ENCODE measurements around the gene COL11A2. TPM values are rescaled to one million over a fixed set of nuclear protein-coding genes. Genes with fewer than 3 reads are reported as not detected.
A peak's percentile ranks its signal among the peaks of the same experiment; 100 is the strongest.
"Not testable (repeated sequence)": the region's sequence is repeated elsewhere in the genome, so short reads cannot be mapped to it uniquely, and the experiment has no call there.

The COL11A2 gene
- total RNA-seq, result under 1 TPM; 0.48 to 0.98 (median 0.60) TPM

GRCh38 chr6:33192105-33192646, at the start of gene COL11A2:
TSS of gene COL11A2 (minus strand) at chr6:33192467. CDS start at chr6:33192240, 227 bp downstream.
- H3K9me3 Mint-ChIP-seq, result no peaks in the 10 kb centered on the region
- H3K4me3 Mint-ChIP-seq, result peak within 1 kb of the TSS; percentile 75
- ATAC-seq (peak; percentile 39 to 54), DNase-seq (peak; percentile 32)
- H3K27me3 Mint-ChIP-seq (ENCODE audit: low read depth), result peaks cover 29% of the 10 kb centered on the region
- H3K36me3 Mint-ChIP-seq (ENCODE audit: insufficient read depth), result peaks cover 23% of the 10 kb centered on the region
- H3K4me1 Mint-ChIP-seq (ENCODE audit: low read depth), result peaks cover 18% of the 10 kb centered on the region

GRCh38 chr6:33241968-33242367, 49.7 kb upstream of the COL11A2 start:
- peaks cover 4% of the 10 kb centered on the region for H3K27me3 Mint-ChIP-seq (ENCODE audit: low read depth)
- no peaks in the 10 kb centered on the region for H3K9me3 Mint-ChIP-seq
- ATAC-seq (peak; percentile 90 to 96), DNase-seq (no peak)
- no peak overlapping the region for H3K4me3 Mint-ChIP-seq
- peaks cover 10% of the 10 kb centered on the region for H3K4me1 Mint-ChIP-seq (ENCODE audit: low read depth)
- H3K36me3 Mint-ChIP-seq (ENCODE audit: insufficient read depth), result no peaks in the 10 kb centered on the region

- Mint-ChIP-seq H3K27me3 (ENCODE audit: low read depth) (peaks cover 21% of the 10 kb centered on the region), H3K4me3 (no peak overlapping the region), H3K4me1 (ENCODE audit: low read depth) (peaks cover 10% of the 10 kb centered on the region), H3K9me3 (no peaks in the 10 kb centered on the region), H3K36me3 (ENCODE audit: insufficient read depth) (no peaks in the 10 kb centered on the region)
- DNase-seq (no peak), ATAC-seq (no peak)
Observed at GRCh38 chr6:33237741-33238140, 45.5 kb upstream of the COL11A2 start.

GRCh38 chr6:33236852-33237251, 44.6 kb upstream of the COL11A2 start:
- peaks cover 26% of the 10 kb centered on the region for H3K27me3 Mint-ChIP-seq (ENCODE audit: low read depth)

GRCh38 chr6:33236328-33236727, 44.1 kb upstream of the COL11A2 start:
- DNase-seq (no peak), ATAC-seq (no peak)
- H3K4me1 Mint-ChIP-seq (ENCODE audit: low read depth), result no peaks in the 10 kb centered on the region
- H3K9me3 Mint-ChIP-seq, result no peaks in the 10 kb centered on the region
- no peaks in the 10 kb centered on the region for H3K36me3 Mint-ChIP-seq (ENCODE audit: insufficient read depth)
- peaks cover 31% of the 10 kb centered on the region for H3K27me3 Mint-ChIP-seq (ENCODE audit: low read depth)
- H3K4me3 Mint-ChIP-seq, result no peak overlapping the region

More at GRCh38 chr6:33236852-33237251, 44.6 kb upstream of the COL11A2 start:
- DNase-seq (no peak), ATAC-seq (no peak)
- Mint-ChIP-seq H3K4me1 (ENCODE audit: low read depth) (peaks cover 4% of the 10 kb centered on the region), H3K36me3 (ENCODE audit: insufficient read depth) (no peaks in the 10 kb centered on the region), H3K4me3 (no peak overlapping the region), H3K9me3 (no peaks in the 10 kb centered on the region)

- Mint-ChIP-seq H3K4me1 (ENCODE audit: low read depth) (no peaks in the 10 kb centered on the region), H3K36me3 (ENCODE audit: insufficient read depth) (no peaks in the 10 kb centered on the region), H3K9me3 (no peaks in the 10 kb centered on the region), H3K27me3 (ENCODE audit: low read depth) (peaks cover 33% of the 10 kb centered on the region), H3K4me3 (no peak overlapping the region)
- ATAC-seq (no peak), DNase-seq (no peak)
Observed at GRCh38 chr6:33235221-33235634, 43.0 kb upstream of the COL11A2 start.

- H3K4me1 Mint-ChIP-seq (ENCODE audit: low read depth); H3K36me3 Mint-ChIP-seq (ENCODE audit: insufficient read depth); ATAC-seq; H3K9me3 Mint-ChIP-seq; DNase-seq; H3K4me3 Mint-ChIP-seq: not testable (repeated sequence)
- peaks cover 29% of the 10 kb centered on the region for H3K27me3 Mint-ChIP-seq (ENCODE audit: low read depth)
Observed at GRCh38 chr6:33226503-33227120, 34.3 kb upstream of the COL11A2 start.

- DNase-seq (no peak), ATAC-seq (no peak)
- Mint-ChIP-seq H3K27me3 (ENCODE audit: low read depth) (peaks cover 48% of the 10 kb centered on the region), H3K4me1 (ENCODE audit: low read depth) (peaks cover 16% of the 10 kb centered on the region), H3K9me3 (no peaks in the 10 kb centered on the region), H3K4me3 (no peak overlapping the region), H3K36me3 (ENCODE audit: insufficient read depth) (no peaks in the 10 kb centered on the region)
Observed at GRCh38 chr6:33217681-33218080, 25.4 kb upstream of the COL11A2 start.

- Mint-ChIP-seq H3K27me3 (ENCODE audit: low read depth) (peaks cover 43% of the 10 kb centered on the region), H3K4me3 (no peak overlapping the region), H3K9me3 (no peaks in the 10 kb centered on the region), H3K36me3 (ENCODE audit: insufficient read depth) (no peaks in the 10 kb centered on the region), H3K4me1 (ENCODE audit: low read depth) (peaks cover 19% of the 10 kb centered on the region)
- DNase-seq (no peak), ATAC-seq (no peak)
Observed at GRCh38 chr6:33217246-33217645, 25.0 kb upstream of the COL11A2 start.

- H3K27me3 Mint-ChIP-seq (ENCODE audit: low read depth), result peaks cover 38% of the 10 kb centered on the region
- H3K9me3 Mint-ChIP-seq, result no peaks in the 10 kb centered on the region
- H3K36me3 Mint-ChIP-seq (ENCODE audit: insufficient read depth), result peaks cover 2% of the 10 kb centered on the region
- DNase-seq (no peak), ATAC-seq (no peak)
- H3K4me1 Mint-ChIP-seq (ENCODE audit: low read depth), result peaks cover 21% of the 10 kb centered on the region
- no peak overlapping the region for H3K4me3 Mint-ChIP-seq
Observed at GRCh38 chr6:33216117-33216649, 23.9 kb upstream of the COL11A2 start.

GRCh38 chr6:33215271-33216116, 23.2 kb upstream of the COL11A2 start:
- H3K4me1 Mint-ChIP-seq (ENCODE audit: low read depth), result peaks cover 21% of the 10 kb centered on the region
- DNase-seq (no peak), ATAC-seq (no peak)
- no peaks in the 10 kb centered on the region for H3K9me3 Mint-ChIP-seq
- H3K36me3 Mint-ChIP-seq (ENCODE audit: insufficient read depth), result peaks cover 8% of the 10 kb centered on the region
- peaks cover 37% of the 10 kb centered on the region for H3K27me3 Mint-ChIP-seq (ENCODE audit: low read depth)
- H3K4me3 Mint-ChIP-seq, result no peak overlapping the region

GRCh38 chr6:33213989-33214335, 21.7 kb upstream of the COL11A2 start:
- Mint-ChIP-seq H3K9me3 (no peaks in the 10 kb centered on the region), H3K36me3 (ENCODE audit: insufficient read depth) (peaks cover 20% of the 10 kb centered on the region), H3K4me3 (peak overlapping the region; percentile 72), H3K27me3 (ENCODE audit: low read depth) (peaks cover 27% of the 10 kb centered on the region), H3K4me1 (ENCODE audit: low read depth) (peaks cover 30% of the 10 kb centered on the region)
- DNase-seq (no peak), ATAC-seq (peak in 1 of 2 donors; percentile 2)

GRCh38 chr6:33213166-33213988, 21.1 kb upstream of the COL11A2 start:
- no peak for DNase-seq
- H3K4me1 Mint-ChIP-seq (ENCODE audit: low read depth), result peaks cover 33% of the 10 kb centered on the region
- H3K9me3 Mint-ChIP-seq, result no peaks in the 10 kb centered on the region
- ATAC-seq, result peak; percentile 27 to 42
- peak overlapping the region; percentile 72 for H3K4me3 Mint-ChIP-seq
- H3K36me3 Mint-ChIP-seq (ENCODE audit: insufficient read depth), result peaks cover 20% of the 10 kb centered on the region
- H3K27me3 Mint-ChIP-seq (ENCODE audit: low read depth), result peaks cover 22% of the 10 kb centered on the region

- H3K4me1 Mint-ChIP-seq (ENCODE audit: low read depth), result peaks cover 34% of the 10 kb centered on the region
- DNase-seq (no peak), ATAC-seq (no peak)
Observed at GRCh38 chr6:33212857-33213165, 20.5 kb upstream of the COL11A2 start.

More at GRCh38 chr6:33212857-33213165, 20.5 kb upstream of the COL11A2 start:
- H3K27me3 Mint-ChIP-seq (ENCODE audit: low read depth), result peaks cover 17% of the 10 kb centered on the region
- no peaks in the 10 kb centered on the region for H3K9me3 Mint-ChIP-seq
- peaks cover 20% of the 10 kb centered on the region for H3K36me3 Mint-ChIP-seq (ENCODE audit: insufficient read depth)
- peak overlapping the region; percentile 72 for H3K4me3 Mint-ChIP-seq
